DMS114 treated with DMSO at 0.1 percent for 48 hours (cell line): ENCODE measurements around the gene PHLDB2.

Source experiments
- DNase-seq: peaks from one replicate; lab custom pipeline; 2025; ENCODE audit not compliant: unreplicated experiment; lab: John Stamatoyannopoulos, UW

The PHLDB2 gene

GRCh38 chr3:111989061-111989678 is 130.1 kb downstream of the PHLDB2 start:
- peak; percentile 67 for DNase-seq

- no peak for DNase-seq
These were observed 134.0 kb downstream of the PHLDB2 start for GRCh38 chr3:111993038-111993437.

GRCh38 chr3:111998636-111999483 is 139.8 kb downstream of the PHLDB2 start, which contains the start of gene TAGLN3:
TAGLN3 (plus strand) TSS chr3:111998922; CDS start chr3:111999423, 501 bp downstream.
- no peak for DNase-seq

GRCh38 chr3:111999484-112000324 is 140.6 kb downstream of the PHLDB2 start:
- DNase-seq = no peak

GRCh38 chr3:112000367-112000771 is 141.3 kb downstream of the PHLDB2 start:
- no peak for DNase-seq

GRCh38 chr3:112000966-112001365 is 141.9 kb downstream of the PHLDB2 start:
- DNase-seq = no peak

- no peak for DNase-seq
These were observed 142.5 kb downstream of the PHLDB2 start for GRCh38 chr3:112001526-112001925.

GRCh38 chr3:112002096-112002971 is 143.3 kb downstream of the PHLDB2 start:
- DNase-seq = no peak

- DNase-seq = no peak
These were observed 144.4 kb downstream of the PHLDB2 start for GRCh38 chr3:112003321-112004080.

- DNase-seq = no peak
These were observed 145.1 kb downstream of the PHLDB2 start for GRCh38 chr3:112004187-112004586.

- DNase-seq = no peak
These were observed 145.6 kb downstream of the PHLDB2 start for GRCh38 chr3:112004669-112005068.

- DNase-seq = no peak
These were observed 146.1 kb downstream of the PHLDB2 start for GRCh38 chr3:112005091-112005672.

- no peak for DNase-seq
These were observed 148.6 kb downstream of the PHLDB2 start for GRCh38 chr3:112007633-112008032.

GRCh38 chr3:112009670-112010069 is 150.6 kb downstream of the PHLDB2 start:
- DNase-seq = no peak

GRCh38 chr3:112010636-112011035 is 151.6 kb downstream of the PHLDB2 start:
- no peak for DNase-seq

GRCh38 chr3:112011376-112011940 is 152.4 kb downstream of the PHLDB2 start:
- DNase-seq = no peak

- no peak for DNase-seq
These were observed 153.3 kb downstream of the PHLDB2 start for GRCh38 chr3:112012205-112012992.

GRCh38 chr3:112013058-112013783 is 154.2 kb downstream of the PHLDB2 start:
- DNase-seq = peak; percentile 36
